HepG2 (cell line): Measurements from ENCODE around the gene PUS3. TPM values are rescaled to one million over a fixed set of nuclear protein-coding genes. Genes with fewer than 3 reads are reported as not detected.
A peak's percentile ranks its signal among the peaks of the same experiment; 100 is the strongest.

Source experiments
- ATAC-seq: fragments of 200-7000 bp; cut with Tn5 transposase; 3 replicates; pipeline ENCODE4 v1.9.1; 2020; ENCODE audit warnings: mild to moderate bottlenecking, moderate library complexity
- BruUV-seq: library from RNA; stranded (reverse); fragments of 400-500 nt; replicated peaks from 2 replicates; lab custom pipeline; 2021; lab: Mats Ljungman, UMichigan
- CTCF ChIA-PET: fragments of 300-600 bp; formaldehyde crosslinking; extraction: SDS; loops from one replicate; lab custom pipeline; 2021; ENCODE audit warnings: low total read pairs, inconsistent platforms, low intra/inter-chr PET ratio; lab: Yijun Ruan, JAX
- POLR2A ChIA-PET: fragments of 350-600 bp; sonication (Branson Sonifier 250); formaldehyde crosslinking; loops from one replicate; lab custom pipeline; 2020; ENCODE audit warnings: antibody characterized with exemption, inconsistent platforms; lab: Yijun Ruan, JAX
- DNase-seq: peaks from one replicate; pipeline ENCODE4 v3.0.0-alpha.2; 2015; ENCODE audit warnings: low spot score
- FAIRE-seq: peaks from 3 replicates; lab custom pipeline; 2011; peaks lifted over from hg19 to GRCh38; lab: Jason Lieb, UNC
- H2AFZ ChIP-seq: one replicate; pipeline ENCODE4 v1.6.1; 2011; ENCODE audit warnings: low read length, inconsistent platforms
- H3K27ac ChIP-seq: fragments of 300-600 bp; 3 replicates; pipeline ENCODE4 v1.8.0; 2011; ENCODE audit warnings: mixed run types, mild to moderate bottlenecking, mixed read lengths, low read length, inconsistent platforms; ENCODE audit not compliant: insufficient read depth; ENCODE audit errors: extremely low read length
- H3K27me3 ChIP-seq, 2 experiments: fragments of 200-600 bp in 1 of 2; 2 replicates in 1 of 2; 3 replicates in 1 of 2; pipeline versions ENCODE4 v1.6.0 to v1.8.0; 2011; ENCODE audit warnings: low read length in 2 of 2, mild to moderate bottlenecking in 2 of 2, moderate library complexity in 2 of 2, inconsistent platforms in 1 of 2; ENCODE audit not compliant: insufficient read depth in 2 of 2, control insufficient read depth in 1 of 2
- H3K36me3 ChIP-seq, 2 experiments: fragments of 200-600 bp in 1 of 2; replicated peaks in 1 of 2; 2 replicates in 1 of 2; 3 replicates in 1 of 2; pipeline versions ENCODE4 v1.5.1 to v1.8.0; 2011; ENCODE audit warnings: low read length in 2 of 2, inconsistent platforms in 1 of 2; ENCODE audit not compliant: insufficient read depth in 2 of 2, control insufficient read depth in 1 of 2
- H3K4me1 ChIP-seq: 2 replicates; pipeline ENCODE4 v1.5.1; 2012; ENCODE audit warnings: low read length, inconsistent platforms; ENCODE audit not compliant: insufficient read depth
- H3K4me2 ChIP-seq: 2 replicates; pipeline ENCODE4 v1.6.0; 2011; ENCODE audit warnings: low read depth, low read length, inconsistent platforms
- H3K4me3 ChIP-seq, 3 experiments: fragments of 200-600 bp in 1 of 3; sonication (generic), shearing (Covaris generic) in 1 of 3; replicated peaks in 1 of 3; 2 replicates each; pipeline ENCODE4 v1.5.1; 2011 to 2016; ENCODE audit warnings: low read length in 3 of 3, inconsistent platforms in 2 of 3, low read depth in 2 of 3, mild to moderate bottlenecking in 2 of 3, control low read depth in 1 of 3, mixed read lengths in 1 of 3; ENCODE audit not compliant: insufficient read depth in 1 of 3
- H3K79me2 ChIP-seq: one replicate; pipeline ENCODE4 v1.6.1; 2011; ENCODE audit warnings: low read length, inconsistent platforms; ENCODE audit not compliant: insufficient read depth
- H3K9ac ChIP-seq: 2 replicates; pipeline ENCODE4 v1.6.0; 2011; ENCODE audit warnings: mild to moderate bottlenecking, low read depth, low read length, inconsistent platforms; ENCODE audit not compliant: insufficient read depth
- H3K9me3 ChIP-seq: 2 replicates; pipeline ENCODE4 v1.5.1; 2012; ENCODE audit warnings: mild to moderate bottlenecking, low read length
- H4K20me1 ChIP-seq: 2 replicates; pipeline ENCODE4 v1.6.0; 2011; ENCODE audit warnings: inconsistent platforms, mild to moderate bottlenecking, low read length, moderate library complexity; ENCODE audit not compliant: insufficient read depth
- BCLAF1 ChIP-seq: fragments of 450-650 bp; IDR thresholded peaks from 2 replicates; pipeline ENCODE4 v1.6.1; 2017; ENCODE audit warnings: mild to moderate bottlenecking
- HNF4G ChIP-seq, 2 experiments: sonication (generic) in 1 of 2; formaldehyde crosslinking in 1 of 2; IDR thresholded peaks; 2 replicates each; pipeline versions ENCODE4 v1.4.0 to v1.6.1; 2011 to 2020; ENCODE audit warnings: borderline replicate concordance in 2 of 2, low read depth in 2 of 2, mild to moderate bottlenecking in 2 of 2, low read length in 1 of 2, missing genetic modification reagents in 1 of 2, moderate library complexity in 1 of 2
- IRF2 ChIP-seq: IDR thresholded peaks from 2 replicates; pipeline ENCODE4 v1.6.1; 2018; ENCODE audit warnings: missing genetic modification reagents, missing compliant biosample characterization
- MATR3 ChIP-seq: sonication (generic); formaldehyde crosslinking; IDR thresholded peaks from 2 replicates; pipeline ENCODE4 v1.4.0; 2020; ENCODE audit warnings: missing genetic modification reagents
- PRPF4 ChIP-seq: fragments of 200-400 bp; formaldehyde crosslinking; IDR thresholded peaks from 2 replicates; pipeline ENCODE4 v1.6.1; 2016; ENCODE audit warnings: low read length, low read depth; ENCODE audit not compliant: poor library complexity, severe bottlenecking
- ZC3H4 ChIP-seq: sonication (generic); formaldehyde crosslinking; IDR thresholded peaks from 2 replicates; pipeline ENCODE4 v1.4.0; 2020; ENCODE audit warnings: missing genetic modification reagents, borderline replicate concordance
- ZFP62 ChIP-seq: sonication (generic); formaldehyde crosslinking; IDR thresholded peaks from 2 replicates; pipeline ENCODE4 v1.4.0; 2020; ENCODE audit warnings: missing genetic modification reagents
- ZNF614 ChIP-seq: IDR thresholded peaks from 2 replicates; pipeline ENCODE4 v1.6.1; 2018; ENCODE audit warnings: missing biosample characterization, missing genetic modification reagents, inconsistent platforms, borderline replicate concordance
- WGBS: methylation state at CpG from one replicate; pipeline ENCODE4 v1.1.6; 2017; ENCODE audit warnings: low lambda C conversion rate; 5-methylcytosine and 5-hydroxymethylcytosine counted together
- in situ Hi-C: cut with HindIII; loops from 2 replicates; pipeline ENCODE4 v1.10.0; 2017; ENCODE audit warnings: low pct_unique_long_range_greater_than_20kb; ENCODE audit not compliant: extremely low pct_ligation_motif_present
- intact Hi-C: fragments of 100-400 bp; cut with micrococcal nuclease; formaldehyde crosslinking; loops from one replicate; pipeline ENCODE4 v1.10.0; 2022; ENCODE audit not compliant: unreplicated experiment
- polyA plus RNA-seq, 8 experiments: library from polyadenylated mRNA; depleted of rRNA in 3 of 8; stranded (reverse) in 7 of 8; unstranded in 1 of 8; fragments of >200 nt; fragmentation: Illumina TruSeq in 4 of 8; extraction: Trizol in 4 of 8; gene quantifications; 2 replicates each; pipeline versions ENCODE4 v1.2.1 to v1.2.3, GENCODE V29; 2011 to 2016; ENCODE audit warnings: low read depth in 4 of 8, missing spikeins in 1 of 8, mixed read lengths in 1 of 8; ENCODE audit not compliant: insufficient read depth in 1 of 8
- total RNA-seq, 5 experiments: library from RNA; depleted of rRNA; stranded (reverse); fragments of >200 nt; fragmentation: Illumina TruSeq; extraction: Trizol; gene quantifications; 2 replicates each; pipeline ENCODE4 v1.2.3, GENCODE V29; 2016; ENCODE audit warnings: low read depth in 1 of 5
- TF ChIP-seq, protein P1 (sequence below): sonication (generic); formaldehyde crosslinking; IDR thresholded peaks from 2 replicates; pipeline ENCODE4 v1.4.0; 2020; ENCODE audit warnings: missing genetic modification reagents

Gene PUS3
- total and polyA plus RNA-seq, 2 of the 13 experiments (the other 11 are each of a cell fraction or from before 2014, with no cell fraction given): 6.0 to 18.2 TPM

DNA sequence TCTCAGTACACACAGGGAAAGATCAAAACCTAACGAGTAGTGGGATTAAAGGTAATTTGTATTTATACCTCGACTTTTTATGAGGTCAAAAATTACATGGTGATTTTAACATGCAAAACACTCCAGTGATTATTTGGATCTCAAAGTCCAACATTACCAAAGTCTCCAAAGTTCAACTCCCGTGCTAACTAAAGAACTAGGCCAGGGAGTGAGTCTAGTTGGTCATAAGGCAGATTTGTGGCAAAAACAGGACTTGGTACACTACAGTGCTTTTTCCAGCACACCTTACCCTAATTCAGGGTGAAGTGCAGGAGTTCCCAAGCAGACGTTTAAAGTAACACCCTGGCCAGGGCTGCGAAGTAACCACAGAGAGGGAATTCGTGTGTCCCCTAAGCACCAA lies 1.1 kb downstream of the PUS3 start:
- TF ChIP-seq ZFP62 (CRISPR knock-in tag): no peak
- no peak for TF ChIP-seq IRF2
- no peak for TF ChIP-seq ZNF614 (CRISPR knock-in tag)
- no peak for TF ChIP-seq ZC3H4 (CRISPR knock-in tag)
- no peak for TF ChIP-seq MATR3 (CRISPR knock-in tag)
- no peak for TF ChIP-seq HNF4G (IDR thresholded peaks at IDR 0.05; ENCODE audit: borderline replicate concordance, low read depth, low read length)
- no peak for TF ChIP-seq HNF4G (CRISPR knock-in tag; IDR thresholded peaks at IDR 0.05; ENCODE audit: borderline replicate concordance, low read depth)
- no peak for TF ChIP-seq PRPF4
- TF ChIP-seq, protein P1, sequence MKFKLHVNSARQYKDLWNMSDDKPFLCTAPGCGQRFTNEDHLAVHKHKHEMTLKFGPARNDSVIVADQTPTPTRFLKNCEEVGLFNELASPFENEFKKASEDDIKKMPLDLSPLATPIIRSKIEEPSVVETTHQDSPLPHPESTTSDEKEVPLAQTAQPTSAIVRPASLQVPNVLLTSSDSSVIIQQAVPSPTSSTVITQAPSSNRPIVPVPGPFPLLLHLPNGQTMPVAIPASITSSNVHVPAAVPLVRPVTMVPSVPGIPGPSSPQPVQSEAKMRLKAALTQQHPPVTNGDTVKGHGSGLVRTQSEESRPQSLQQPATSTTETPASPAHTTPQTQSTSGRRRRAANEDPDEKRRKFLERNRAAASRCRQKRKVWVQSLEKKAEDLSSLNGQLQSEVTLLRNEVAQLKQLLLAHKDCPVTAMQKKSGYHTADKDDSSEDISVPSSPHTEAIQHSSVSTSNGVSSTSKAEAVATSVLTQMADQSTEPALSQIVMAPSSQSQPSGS (CRISPR knock-in tag): no peak
- TF ChIP-seq BCLAF1: no peak
- TF ChIP-seq, all 625 proteins: peak for 0
- intact Hi-C loops: no loop called here
- Histone ChIP-seq H3K36me3 (no peaks in the 10 kb centered on the region; a peak in 1 of 5 replicates), H3K27ac (no peak overlapping the region), H3K4me3 (peak overlapping the region; percentile 31 to 76 (median 75); a peak in 3 of 6 replicates), H3K9me3 (no peaks in the 10 kb centered on the region), H3K79me2 (peaks cover 11% of the 10 kb centered on the region), H3K4me1 (peaks cover 13% of the 10 kb centered on the region), H3K27me3 (no peaks in the 10 kb centered on the region; a peak in 1 of 5 replicates), H3K4me2 (peak overlapping the region; percentile 83), H3K9ac (peak overlapping the region; percentile 81), H4K20me1 (no peaks in the 10 kb centered on the region), H2AFZ (no peak overlapping the region)
- no peak for DNase-seq
- WGBS: 46% methylated on average over 4 of the region's 6 CpGs
- no peak for ATAC-seq
- no TSS peak for BruUV-seq
- in situ Hi-C loops: no loop called here
- CTCF ChIA-PET: no interaction called here
- FAIRE-seq: no peak
- POLR2A ChIA-PET: no interaction called here
